Measurements from ENCODE around the gene COMT.

DNA sequence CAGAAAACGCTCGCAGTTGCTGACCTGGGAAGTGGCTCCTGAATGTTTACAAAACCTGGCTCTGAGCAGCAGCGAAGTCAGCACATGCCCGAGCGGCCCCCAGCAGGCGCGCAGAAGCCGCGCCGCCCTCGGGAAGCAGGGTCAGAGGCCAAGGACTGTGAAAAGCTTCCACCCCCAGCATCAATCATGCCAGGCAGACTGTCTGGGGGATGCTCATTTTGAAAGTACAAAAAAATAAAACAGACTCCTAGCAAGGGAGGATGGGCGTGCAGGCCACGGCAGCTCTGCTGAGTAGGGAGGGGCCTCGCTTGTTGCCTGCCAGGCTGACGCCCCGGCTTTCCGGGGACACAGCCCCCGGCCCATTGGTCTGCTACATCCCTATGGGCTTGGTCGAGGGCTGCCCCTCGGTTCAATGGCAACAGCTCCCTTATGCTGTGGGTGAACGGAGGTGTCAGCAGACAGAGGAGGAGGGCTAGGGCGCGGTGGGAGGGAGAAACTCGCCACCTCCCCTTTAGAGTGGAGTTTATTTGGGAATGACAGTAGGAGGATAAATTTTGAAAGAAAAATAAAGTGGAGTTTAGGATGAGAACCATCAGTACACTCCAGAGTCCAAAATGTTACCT lies 49.2 kb upstream of the COMT start:
- TF ChIP-seq ZNF335 (tag by site-specific recombination; conservative IDR thresholded peaks at IDR 0.05) (no peak), ZNF10 (tag by site-specific recombination; IDR thresholded peaks at IDR 0.05) (no peak), ZNF350 (tag by site-specific recombination; IDR thresholded peaks at IDR 0.05) (no peak), ZSCAN23 (tag by site-specific recombination; IDR thresholded peaks at IDR 0.05) (no peak), ZNF571 (tag by site-specific recombination; IDR thresholded peaks at IDR 0.05) (no peak)
- TF ChIP-seq, protein P1, sequence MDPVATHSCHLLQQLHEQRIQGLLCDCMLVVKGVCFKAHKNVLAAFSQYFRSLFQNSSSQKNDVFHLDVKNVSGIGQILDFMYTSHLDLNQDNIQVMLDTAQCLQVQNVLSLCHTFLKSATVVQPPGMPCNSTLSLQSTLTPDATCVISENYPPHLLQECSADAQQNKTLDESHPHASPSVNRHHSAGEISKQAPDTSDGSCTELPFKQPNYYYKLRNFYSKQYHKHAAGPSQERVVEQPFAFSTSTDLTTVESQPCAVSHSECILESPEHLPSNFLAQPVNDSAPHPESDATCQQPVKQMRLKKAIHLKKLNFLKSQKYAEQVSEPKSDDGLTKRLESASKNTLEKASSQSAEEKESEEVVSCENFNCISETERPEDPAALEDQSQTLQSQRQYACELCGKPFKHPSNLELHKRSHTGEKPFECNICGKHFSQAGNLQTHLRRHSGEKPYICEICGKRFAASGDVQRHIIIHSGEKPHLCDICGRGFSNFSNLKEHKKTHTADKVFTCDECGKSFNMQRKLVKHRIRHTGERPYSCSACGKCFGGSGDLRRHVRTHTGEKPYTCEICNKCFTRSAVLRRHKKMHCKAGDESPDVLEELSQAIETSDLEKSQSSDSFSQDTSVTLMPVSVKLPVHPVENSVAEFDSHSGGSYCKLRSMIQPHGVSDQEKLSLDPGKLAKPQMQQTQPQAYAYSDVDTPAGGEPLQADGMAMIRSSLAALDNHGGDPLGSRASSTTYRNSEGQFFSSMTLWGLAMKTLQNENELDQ (tag by site-specific recombination; IDR thresholded peaks at IDR 0.05; ENCODE audit: low read depth), result no peak
